Endothelial cell (in vitro differentiated cells): Measurements from ENCODE around the gene ETF1. TPM values are rescaled to one million over a fixed set of nuclear protein-coding genes. Genes with fewer than 3 reads are reported as not detected.

Experiments used
- DNase-seq: peaks from one replicate; pipeline ENCODE4 v3.0.0; 2021; ENCODE audit warnings: low spot score
- H3K27ac Mint-ChIP-seq: one replicate; pipeline ENCODE4 v1.8.0; 2021; ENCODE audit warnings: mixed read lengths, inconsistent platforms; ENCODE audit not compliant: unreplicated experiment
- H3K27me3 Mint-ChIP-seq: one replicate; pipeline ENCODE4 v1.8.0; 2021; ENCODE audit warnings: mild to moderate bottlenecking, moderate library complexity, mixed read lengths, inconsistent platforms; ENCODE audit not compliant: unreplicated experiment
- H3K36me3 Mint-ChIP-seq: one replicate; pipeline ENCODE4 v1.8.0; 2021; ENCODE audit warnings: mild to moderate bottlenecking, low read depth, mixed read lengths, inconsistent platforms; ENCODE audit not compliant: unreplicated experiment
- H3K4me1 Mint-ChIP-seq: one replicate; pipeline ENCODE4 v1.8.0; 2021; ENCODE audit warnings: mild to moderate bottlenecking, mixed read lengths, inconsistent platforms; ENCODE audit not compliant: unreplicated experiment
- H3K4me3 Mint-ChIP-seq: one replicate; pipeline ENCODE4 v1.8.0; 2021; ENCODE audit warnings: mild to moderate bottlenecking, mixed read lengths, inconsistent platforms; ENCODE audit not compliant: unreplicated experiment
- H3K9me3 Mint-ChIP-seq: one replicate; pipeline ENCODE4 v1.8.0; 2021; ENCODE audit warnings: mixed read lengths, inconsistent platforms; ENCODE audit not compliant: unreplicated experiment
- CTCF ChIP-seq: fragments of 200-600 bp; sonication (generic); IDR thresholded peaks from one replicate; pipeline ENCODE4 v1.5.0; 2021; ENCODE audit warnings: antibody characterized with exemption; ENCODE audit not compliant: unreplicated experiment
- total RNA-seq: library from RNA; stranded (reverse); fragmentation: NEBNext Ultra II Directional; extraction: Animal tissue kit (Norgen Biotek cat#: 25700); gene quantifications from one replicate; pipeline ENCODE4 v1.2.1, GENCODE V29; 2021; ENCODE audit not compliant: unreplicated experiment

The ETF1 gene
- total RNA-seq, 1 donor from 2014 or later = 84.7 TPM

- Mint-ChIP-seq H3K4me1 (peaks cover 4% of the 10 kb centered on the region), H3K27me3 (peaks cover 3% of the 10 kb centered on the region), H3K4me3 (no peak overlapping the region), H3K36me3 (peaks cover 4% of the 10 kb centered on the region), H3K27ac (no peak overlapping the region), H3K9me3 (no peaks in the 10 kb centered on the region)
- no peak for DNase-seq
- no peak for TF ChIP-seq CTCF
These were observed 40.5 kb downstream of the ETF1 start for GRCh38 chr5:138502521-138502920.

- no peak overlapping the region for H3K4me3 Mint-ChIP-seq
These were observed 40.9 kb downstream of the ETF1 start for GRCh38 chr5:138502121-138502520.

GRCh38 chr5:138498376-138498775, 44.7 kb downstream of the ETF1 start:
- no peak overlapping the region for H3K4me3 Mint-ChIP-seq
- H3K36me3 Mint-ChIP-seq = no peaks in the 10 kb centered on the region
- no peak for TF ChIP-seq CTCF
- H3K9me3 Mint-ChIP-seq = no peaks in the 10 kb centered on the region
- peaks cover 3% of the 10 kb centered on the region for H3K27me3 Mint-ChIP-seq
- H3K4me1 Mint-ChIP-seq = peaks cover 4% of the 10 kb centered on the region
- H3K27ac Mint-ChIP-seq = no peak overlapping the region
- no peak for DNase-seq

More at GRCh38 chr5:138502121-138502520, 40.9 kb downstream of the ETF1 start:
- Mint-ChIP-seq H3K36me3 (peaks cover under 1% of the 10 kb centered on the region), H3K27ac (no peak overlapping the region), H3K4me1 (peaks cover 4% of the 10 kb centered on the region), H3K9me3 (no peaks in the 10 kb centered on the region), H3K27me3 (peaks cover 3% of the 10 kb centered on the region)
- no peak for TF ChIP-seq CTCF
- no peak for DNase-seq

DNA sequence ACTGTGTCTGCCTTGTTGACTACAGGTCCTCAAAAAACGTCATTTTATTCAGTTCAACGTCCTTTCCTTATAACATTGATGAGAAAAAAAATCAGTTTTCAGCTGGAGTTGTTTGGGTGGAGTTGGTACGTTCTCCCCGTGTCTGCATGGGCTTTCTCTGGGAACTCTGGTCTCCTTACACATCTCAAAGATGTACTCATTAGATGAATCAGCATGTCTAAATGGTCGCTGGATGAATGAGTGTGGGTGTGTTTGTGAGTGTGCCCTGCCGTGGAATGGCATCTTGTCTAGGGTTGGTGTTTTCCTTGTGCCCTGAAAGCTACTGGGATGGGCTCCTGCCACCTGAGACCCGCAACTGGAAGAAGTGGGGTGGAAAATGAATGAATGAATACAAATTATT, 47.7 kb downstream of the ETF1 start:
- no peak for TF ChIP-seq CTCF
- no peaks in the 10 kb centered on the region for H3K9me3 Mint-ChIP-seq

DNA sequence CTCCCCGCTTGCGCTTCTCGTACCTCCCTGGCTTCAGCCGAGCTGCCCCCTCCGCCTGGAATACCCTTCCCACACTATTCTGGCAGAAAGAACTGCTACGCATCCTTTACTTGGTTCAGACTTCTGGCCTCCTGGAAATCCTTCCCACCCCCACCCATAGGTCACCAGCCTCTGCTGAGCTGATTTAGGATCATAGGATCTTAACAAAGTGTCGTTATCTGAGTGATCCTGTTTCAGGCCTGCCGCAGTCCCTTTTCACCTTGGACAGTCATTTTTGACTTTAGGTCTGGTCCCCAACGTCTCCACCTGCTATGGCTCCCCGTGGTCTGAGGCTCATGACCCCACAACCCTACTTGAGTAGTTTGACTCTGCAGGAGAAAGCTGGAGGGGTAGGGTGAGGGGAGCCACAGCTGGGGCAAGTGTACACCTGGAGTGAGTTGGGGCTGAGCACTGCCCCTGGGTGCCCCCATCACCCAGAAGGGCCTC, 50.4 kb downstream of the ETF1 start:
- H3K4me1 Mint-ChIP-seq = peaks cover 15% of the 10 kb centered on the region
- peak overlapping the region; percentile 34 for H3K27ac Mint-ChIP-seq
- no peaks in the 10 kb centered on the region for H3K9me3 Mint-ChIP-seq
- peak overlapping the region; percentile 89 for H3K4me3 Mint-ChIP-seq
- peaks cover 3% of the 10 kb centered on the region for H3K36me3 Mint-ChIP-seq
- TF ChIP-seq CTCF = no peak
- peaks cover 22% of the 10 kb centered on the region for H3K27me3 Mint-ChIP-seq
- no peak for DNase-seq

More for the DNA sequence above, 47.7 kb downstream of the ETF1 start:
- H3K27ac Mint-ChIP-seq = no peak overlapping the region
- H3K27me3 Mint-ChIP-seq = peaks cover 19% of the 10 kb centered on the region
- H3K36me3 Mint-ChIP-seq = peaks cover 3% of the 10 kb centered on the region
- DNase-seq = no peak
- H3K4me1 Mint-ChIP-seq = peaks cover 15% of the 10 kb centered on the region
- no peak overlapping the region for H3K4me3 Mint-ChIP-seq
